CD4-positive, alpha-beta T cell treated with Interleukin-15 for 1 hour (primary cell): ENCODE data around the gene LGR6.
"Not testable (repeated sequence)": the region's sequence is repeated elsewhere in the genome, so short reads cannot be mapped to it uniquely, and the experiment has no call there.

Experiments used
- DNase-seq: peaks from one replicate; pipeline ENCODE4 v3.0.0-alpha.2; 2020

Gene LGR6

GRCh38 chr1:202179828-202180750, 13.5 kb upstream of the LGR6 start:
- DNase-seq = no peak

GRCh38 chr1:202180751-202181139, 12.9 kb upstream of the LGR6 start:
- not testable (repeated sequence) for DNase-seq

DNA sequence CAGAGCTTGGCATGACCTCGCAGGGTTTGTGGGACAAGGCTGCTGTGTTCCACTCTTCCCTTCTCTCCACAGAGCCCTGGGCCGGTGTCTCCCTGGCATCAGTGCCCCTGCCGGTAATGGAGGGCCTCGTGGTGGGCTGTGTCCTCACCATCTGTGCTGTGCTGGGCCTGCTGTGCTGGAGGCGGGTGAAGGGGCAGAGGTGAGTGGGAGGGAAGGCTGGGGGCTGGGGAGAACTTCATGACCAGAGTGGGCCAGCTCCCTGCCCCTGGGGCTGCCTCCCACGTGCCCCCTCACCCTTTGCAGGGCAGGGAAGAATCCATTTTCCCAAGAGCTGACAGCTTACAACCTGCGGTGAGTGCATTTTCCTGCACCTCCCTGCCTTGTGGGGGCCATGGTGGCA, 12.0 kb upstream of the LGR6 start:
- DNase-seq = no peak

DNA sequence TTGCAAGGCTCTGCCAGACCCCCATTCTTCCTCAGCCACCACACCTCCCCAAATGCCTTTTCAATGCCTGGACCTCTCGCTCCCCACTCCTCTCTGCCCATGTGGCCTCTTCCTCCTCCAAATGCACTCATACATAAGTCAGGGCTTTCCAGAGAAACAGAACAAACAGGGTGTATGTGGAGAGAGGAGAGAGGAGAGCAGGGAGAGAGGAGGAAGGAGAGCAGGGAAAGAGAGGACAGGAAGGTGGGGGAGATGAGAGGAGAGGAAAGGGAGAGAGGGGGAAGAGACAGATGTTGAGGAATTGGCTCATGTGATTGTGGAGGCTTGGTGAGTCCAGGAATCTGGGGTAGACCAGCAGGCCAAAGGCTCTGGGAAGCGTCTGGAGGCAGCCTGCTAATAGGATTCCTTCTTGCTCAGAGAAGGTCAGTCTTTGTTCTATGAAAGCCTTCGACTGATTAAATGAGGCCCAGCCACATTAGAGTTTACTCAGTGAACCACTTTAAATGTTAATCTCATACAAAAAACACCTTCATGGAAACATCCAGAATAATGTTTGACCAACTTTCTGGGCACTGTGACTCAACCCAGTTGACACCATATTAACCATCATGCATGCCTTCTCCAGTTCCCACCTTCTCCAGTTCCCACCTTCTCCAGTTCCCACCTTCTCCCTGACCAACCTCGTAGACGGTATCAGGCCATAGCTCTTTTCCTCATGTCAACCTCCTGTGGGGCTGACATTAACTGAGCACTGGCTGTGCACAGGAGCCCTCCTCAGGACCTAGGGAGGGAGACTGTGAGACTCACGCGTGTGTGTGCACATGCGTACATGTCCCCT, 11.3 kb upstream of the LGR6 start:
- no peak for DNase-seq

- DNase-seq = peak; percentile 67
Measured at GRCh38 chr1:202184750-202185460, 8.7 kb upstream of the LGR6 start.

- DNase-seq = no peak
Measured at GRCh38 chr1:202186327-202186726, 7.3 kb upstream of the LGR6 start.

DNA sequence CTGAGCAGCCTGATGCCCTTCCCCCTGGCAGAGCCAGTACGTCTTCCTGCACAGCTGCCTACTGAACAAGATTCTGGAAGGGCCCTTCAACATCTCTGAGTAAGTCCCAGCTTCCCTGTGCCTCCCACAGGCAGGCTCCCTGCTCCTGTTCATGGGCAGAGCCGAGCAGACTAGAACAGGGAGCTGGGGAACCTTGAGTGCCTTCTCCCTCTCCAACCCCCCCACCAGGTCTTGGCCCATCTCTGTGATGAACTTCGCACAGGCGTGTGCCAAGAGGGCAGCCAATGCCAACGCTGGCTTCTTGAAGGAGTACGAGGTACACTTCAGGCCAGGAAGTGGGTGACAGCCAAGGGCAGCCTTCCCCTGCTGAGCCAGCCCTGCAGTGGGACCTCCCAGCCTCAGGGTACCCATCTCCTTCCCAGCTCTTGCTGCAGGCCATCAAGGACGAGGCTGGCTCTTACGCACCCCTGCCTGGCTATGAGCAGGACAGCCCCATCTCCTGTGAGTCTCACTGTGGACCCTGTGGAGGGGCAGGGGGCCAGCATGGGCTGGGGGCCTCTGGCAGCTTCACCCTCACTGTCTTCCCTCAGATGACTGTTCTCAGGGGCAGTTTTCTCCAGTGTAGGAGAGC, 6.4 kb upstream of the LGR6 start:
- DNase-seq = no peak

DNA sequence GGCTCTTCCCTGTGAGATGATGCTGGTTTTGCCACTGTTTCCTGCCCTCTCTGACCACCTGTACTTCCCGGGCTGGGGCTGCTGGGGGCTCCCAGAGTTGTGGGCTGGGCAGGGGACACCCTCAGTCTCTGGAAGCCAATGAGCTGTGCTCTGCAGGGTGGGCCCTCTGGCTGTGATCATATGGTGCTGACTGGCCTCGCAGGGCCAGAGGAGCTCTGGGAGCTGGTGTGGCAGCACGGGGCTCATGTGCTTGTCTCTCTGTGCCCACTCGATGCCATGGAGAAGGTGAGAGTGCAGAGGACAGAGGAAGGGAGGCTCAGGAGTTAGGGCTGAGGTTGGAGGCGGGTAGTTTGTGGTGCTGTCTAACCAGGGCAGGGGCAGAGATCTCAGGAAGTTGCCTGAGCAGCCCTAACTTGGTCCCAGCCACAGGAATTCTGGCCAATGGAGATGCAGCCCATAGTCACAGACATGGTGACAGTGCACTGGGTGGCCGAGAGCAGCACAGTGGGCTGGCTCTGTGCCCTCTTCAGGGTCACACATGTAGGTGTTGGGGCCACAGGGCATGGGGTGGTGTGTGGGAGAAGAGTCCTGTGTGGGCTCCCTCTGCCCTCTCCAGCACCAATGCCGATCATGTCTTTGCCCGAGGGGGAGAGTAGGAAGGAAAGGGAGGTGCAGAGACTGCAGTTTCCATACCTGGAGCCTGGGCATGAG, 5.7 kb upstream of the LGR6 start:
- no peak for DNase-seq

- peak; percentile 68 for DNase-seq
Measured at GRCh38 chr1:202189001-202189790, 4.4 kb upstream of the LGR6 start.

DNA sequence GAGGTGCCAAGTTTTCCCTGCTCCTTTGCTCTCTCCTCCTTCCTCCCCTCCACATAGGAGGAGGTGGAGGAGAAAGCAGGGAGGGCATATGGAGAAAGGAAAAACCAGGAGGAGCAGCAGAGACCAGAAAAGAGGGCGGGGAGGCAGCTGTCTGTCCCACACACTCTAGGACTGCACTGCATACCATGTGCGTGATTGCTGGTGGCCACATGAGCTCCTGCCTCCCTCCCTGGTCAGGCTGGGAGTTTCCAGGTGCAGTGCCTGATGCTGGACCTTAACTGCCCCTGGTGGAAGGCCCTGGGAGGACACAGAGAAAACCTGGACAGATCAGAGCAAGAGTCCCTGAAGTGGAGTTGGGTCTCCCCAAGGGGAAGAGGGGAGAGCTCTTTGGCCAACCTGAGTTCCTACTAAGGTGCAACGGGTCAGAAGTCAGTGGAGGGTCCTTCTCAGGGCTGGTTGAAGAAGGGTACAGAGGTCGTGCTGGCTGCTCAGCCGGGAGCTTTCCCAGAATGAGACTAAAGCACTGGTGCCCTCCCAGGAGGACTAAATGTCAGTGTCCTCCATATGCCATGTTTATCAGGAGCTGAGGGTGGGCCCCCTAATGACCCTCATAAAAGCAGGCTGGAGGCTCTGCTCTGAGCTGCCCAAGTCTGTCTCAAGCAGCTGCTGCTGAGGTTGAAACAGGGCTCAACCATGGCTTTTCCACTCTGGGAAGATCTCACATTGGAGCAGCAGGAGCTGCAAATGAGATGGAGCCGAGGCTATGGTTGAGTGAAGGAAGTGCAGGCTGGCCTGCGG, 3.5 kb upstream of the LGR6 start:
- DNase-seq = no peak

DNA sequence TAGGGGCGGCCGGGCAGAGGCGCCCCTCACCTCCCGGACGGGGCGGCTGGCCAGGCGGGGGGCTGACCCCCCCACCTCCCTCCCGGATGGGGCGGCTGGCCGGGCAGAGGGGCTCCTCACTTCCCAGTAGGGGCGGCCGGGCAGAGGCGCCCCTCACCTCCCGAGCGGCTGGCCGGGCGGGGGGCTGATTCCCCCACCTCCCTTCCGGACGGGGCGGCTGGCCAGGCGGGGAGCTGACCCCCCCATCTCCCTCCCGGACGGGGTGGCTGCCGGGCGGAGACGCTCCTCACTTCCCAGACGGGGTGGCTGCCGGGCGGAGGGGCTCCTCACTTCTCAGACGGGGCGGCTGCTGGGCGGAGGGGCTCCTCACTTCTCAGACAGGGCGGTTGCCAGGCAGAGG, 2.2 kb upstream of the LGR6 start:
- DNase-seq = not testable (repeated sequence)

DNA sequence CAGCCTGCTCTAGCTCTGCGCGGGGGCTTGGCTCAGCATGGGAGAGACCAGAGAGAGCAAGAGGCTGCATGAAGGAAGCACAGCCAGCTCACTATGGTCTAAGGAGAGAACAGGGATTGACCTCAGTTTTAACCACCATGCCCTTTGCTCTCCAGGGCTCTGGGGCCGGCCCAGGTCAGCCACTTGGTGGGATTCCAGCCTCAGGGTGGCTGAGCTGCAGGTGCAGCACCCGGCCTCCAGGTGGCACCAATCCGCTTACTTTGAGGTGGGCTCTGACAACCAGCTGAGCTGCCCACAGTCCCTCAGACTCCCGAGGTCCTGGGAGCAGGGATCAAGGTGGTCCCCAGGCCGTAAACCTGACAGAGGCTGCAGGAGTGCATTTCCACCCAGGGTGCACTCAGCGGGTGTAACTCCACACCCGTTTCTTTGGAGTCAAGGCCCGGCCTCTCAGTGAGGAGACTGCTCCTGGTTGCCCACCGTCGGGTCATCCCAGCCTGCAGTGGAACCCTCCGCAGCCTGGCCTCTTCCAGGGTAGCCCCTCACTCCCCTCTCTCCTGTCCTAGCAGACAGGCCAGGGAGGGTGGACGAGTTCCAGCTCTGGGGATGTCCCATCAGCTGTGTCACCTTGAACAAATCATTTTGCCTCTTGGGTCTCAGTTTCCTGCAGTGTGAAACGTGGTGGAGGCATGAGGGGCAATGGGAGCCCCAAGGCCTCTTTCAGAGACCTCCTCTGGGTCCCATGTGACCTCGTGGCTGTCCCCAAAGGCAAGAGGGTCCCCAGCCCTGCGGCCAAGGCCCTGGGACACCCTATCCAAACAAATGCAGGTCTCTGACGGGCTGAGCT, 607 bp upstream of the LGR6 start:
- DNase-seq = peak; percentile 54

- DNase-seq = no peak
Measured at GRCh38 chr1:202194328-202194648, 689 bp downstream of the LGR6 start.

GRCh38 chr1:202197653-202198365, 4.2 kb downstream of the LGR6 start:
- DNase-seq = peak; percentile 35

GRCh38 chr1:202198366-202198724, 4.7 kb downstream of the LGR6 start:
- DNase-seq = no peak

- no peak for DNase-seq
Measured at GRCh38 chr1:202199040-202199889, 5.7 kb downstream of the LGR6 start.

DNA sequence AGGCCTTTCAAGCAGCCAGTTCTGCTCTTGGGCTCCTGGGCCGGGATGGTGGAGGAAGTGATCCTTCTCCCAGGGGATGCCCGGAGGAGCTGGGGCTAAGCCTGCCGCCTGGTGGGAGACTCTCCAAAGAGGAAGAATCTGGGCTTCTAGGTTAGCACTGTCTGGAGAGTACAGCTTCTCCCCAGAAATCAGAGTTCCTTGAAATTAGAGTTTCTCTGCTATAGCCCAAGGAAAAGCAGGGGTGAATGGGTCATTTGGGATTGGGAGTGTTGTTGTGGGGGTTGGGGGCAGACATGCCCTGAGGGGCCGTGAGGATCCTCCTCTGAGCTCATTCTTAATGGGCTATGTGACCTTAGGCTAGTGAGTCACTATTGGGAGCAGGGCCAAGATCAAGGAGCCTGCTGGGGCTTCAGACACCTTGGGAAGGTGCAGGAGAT, 6.5 kb downstream of the LGR6 start:
- DNase-seq = no peak

DNA sequence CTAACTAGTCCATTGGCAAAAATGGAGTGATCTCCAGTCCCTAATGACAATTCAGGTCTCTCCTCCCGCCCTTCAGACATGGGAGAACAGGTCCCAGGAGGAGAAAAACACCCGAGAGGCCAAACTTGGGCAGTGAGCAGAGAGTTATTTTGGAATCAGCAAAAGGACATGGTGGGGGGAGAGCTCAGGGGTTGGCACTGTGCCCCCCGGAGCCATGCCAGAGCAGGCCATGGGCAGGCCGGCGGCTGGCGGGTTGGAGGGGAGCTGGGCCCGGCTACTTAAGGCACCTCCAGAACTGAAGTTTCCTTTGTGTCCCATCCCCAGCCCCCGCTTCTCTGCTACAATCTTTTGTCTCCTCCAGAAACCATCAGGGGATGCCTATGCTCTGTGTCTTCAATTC, 7.1 kb downstream of the LGR6 start:
- no peak for DNase-seq
